Mesodermal cell (in vitro differentiated cells): ENCODE measurements around the gene KLHL14.
"Not testable (repeated sequence)": the region's sequence is repeated elsewhere in the genome, so short reads cannot be mapped to it uniquely, and the experiment has no call there.

Experiments
- H3K27ac ChIP-seq: 2 replicates; pipeline ENCODE4 v1.7.0; 2013; ENCODE audit warnings: mild to moderate bottlenecking, low read depth, low read length, moderate library complexity; ENCODE audit not compliant: severe bottlenecking
- H3K36me3 ChIP-seq: 2 replicates; pipeline ENCODE4 v1.7.1; 2013; ENCODE audit warnings: mild to moderate bottlenecking, low read length, moderate library complexity; ENCODE audit not compliant: control insufficient read depth, insufficient read depth
- H3K4me1 ChIP-seq: one replicate; pipeline ENCODE4 v1.7.1; 2013; ENCODE audit warnings: mild to moderate bottlenecking, low read length; ENCODE audit not compliant: insufficient read depth, control insufficient read depth, poor library complexity, severe bottlenecking
- H3K4me3 ChIP-seq: 2 replicates; pipeline ENCODE4 v1.7.0; 2013; ENCODE audit warnings: low read length, control low read depth, mild to moderate bottlenecking; ENCODE audit not compliant: insufficient read depth, poor library complexity, severe bottlenecking; ENCODE audit errors: extremely low read depth
- H3K9me3 ChIP-seq: 2 replicates; pipeline ENCODE4 v1.7.1; 2013; ENCODE audit warnings: mild to moderate bottlenecking, low read length, moderate library complexity; ENCODE audit not compliant: control insufficient read depth
- WGBS, 2 experiments: methylation state at CpG; one replicate each; pipeline ENCODE4 v1.1.5; 2013; ENCODE audit warnings: missing lambda C conversion rate in 2 of 2; ENCODE audit not compliant: insufficient coverage in 2 of 2; 5-methylcytosine and 5-hydroxymethylcytosine counted together

The KLHL14 gene

GRCh38 chr18:32637659-32638058, 135.2 kb downstream of the KLHL14 start:
- H3K9me3 ChIP-seq, H3K4me1 ChIP-seq, H3K27ac ChIP-seq, H3K36me3 ChIP-seq, H3K4me3 ChIP-seq: not testable (repeated sequence)
- WGBS, 2 experiments: no CpG with 5 or more reads among the region's 1 CpG

- no peaks in the 10 kb centered on the region for H3K36me3 ChIP-seq
- no peak overlapping the region for H3K27ac ChIP-seq
- 100% methylated on average over 1 of the region's 2 CpGs; no CpG with 5 or more reads in 1 of the 2 experiments for WGBS, 2 experiments
- H3K9me3 ChIP-seq: no peaks in the 10 kb centered on the region
- no peak overlapping the region for H3K4me3 ChIP-seq
- no peaks in the 10 kb centered on the region for H3K4me1 ChIP-seq
Measured at GRCh38 chr18:32637226-32637625, 135.6 kb downstream of the KLHL14 start.

GRCh38 chr18:32634876-32635431, 137.9 kb downstream of the KLHL14 start:
- no peaks in the 10 kb centered on the region for H3K4me1 ChIP-seq

GRCh38 chr18:32629981-32630700, 142.7 kb downstream of the KLHL14 start:
- 80 to 96% methylated on average over 6 to 8 of the region's 16 CpGs for WGBS, 2 experiments
- H3K36me3 ChIP-seq: no peaks in the 10 kb centered on the region
- no peak overlapping the region for H3K27ac ChIP-seq
- H3K4me3 ChIP-seq: no peak overlapping the region
- H3K9me3 ChIP-seq: no peaks in the 10 kb centered on the region
- H3K4me1 ChIP-seq: no peaks in the 10 kb centered on the region

More at GRCh38 chr18:32634876-32635431, 137.9 kb downstream of the KLHL14 start:
- no peak overlapping the region for H3K4me3 ChIP-seq
- H3K36me3 ChIP-seq: no peaks in the 10 kb centered on the region
- no peak overlapping the region for H3K27ac ChIP-seq
- no peaks in the 10 kb centered on the region for H3K9me3 ChIP-seq
- WGBS, 2 experiments: 90 to 91% methylated on average over 3 of the region's 5 CpGs

GRCh38 chr18:32629292-32629691, 143.5 kb downstream of the KLHL14 start:
- no peaks in the 10 kb centered on the region for H3K9me3 ChIP-seq
- WGBS, 2 experiments: 100% methylated on average over 2 of the region's 2 CpGs
- no peaks in the 10 kb centered on the region for H3K4me1 ChIP-seq
- no peaks in the 10 kb centered on the region for H3K36me3 ChIP-seq
- H3K4me3 ChIP-seq: no peak overlapping the region
- no peak overlapping the region for H3K27ac ChIP-seq

DNA sequence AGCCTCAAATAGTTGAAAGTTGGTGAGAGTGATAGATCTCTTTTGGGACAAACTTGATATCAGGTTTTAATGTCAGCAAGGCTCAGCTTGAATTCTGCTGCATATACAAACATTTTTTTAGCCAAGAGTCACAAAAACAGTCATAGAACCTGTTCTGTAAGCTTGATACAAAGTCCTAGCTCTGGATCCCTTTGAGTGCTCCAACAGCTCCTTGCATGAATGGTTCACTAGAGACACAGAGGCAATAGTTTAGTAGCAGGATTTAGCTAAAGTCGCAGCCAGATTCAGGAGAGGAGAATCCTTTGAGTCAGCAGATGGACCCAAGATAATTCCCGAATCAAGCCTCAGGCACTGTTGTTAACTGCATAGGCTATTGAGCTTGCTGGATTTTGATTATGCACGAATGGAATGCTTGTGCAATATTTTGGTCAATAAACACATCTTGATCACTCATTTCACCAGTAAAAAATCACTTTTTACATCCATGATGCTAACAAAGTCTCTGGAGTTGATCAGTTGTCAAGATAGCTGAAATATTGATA, 148.6 kb downstream of the KLHL14 start:
- WGBS, 2 experiments: 87 to 92% methylated on average over 2 of the region's 3 CpGs
- Histone ChIP-seq H3K4me3 (no peak overlapping the region), H3K27ac (no peak overlapping the region), H3K9me3 (peaks cover 4% of the 10 kb centered on the region), H3K4me1 (no peaks in the 10 kb centered on the region), H3K36me3 (no peaks in the 10 kb centered on the region)

DNA sequence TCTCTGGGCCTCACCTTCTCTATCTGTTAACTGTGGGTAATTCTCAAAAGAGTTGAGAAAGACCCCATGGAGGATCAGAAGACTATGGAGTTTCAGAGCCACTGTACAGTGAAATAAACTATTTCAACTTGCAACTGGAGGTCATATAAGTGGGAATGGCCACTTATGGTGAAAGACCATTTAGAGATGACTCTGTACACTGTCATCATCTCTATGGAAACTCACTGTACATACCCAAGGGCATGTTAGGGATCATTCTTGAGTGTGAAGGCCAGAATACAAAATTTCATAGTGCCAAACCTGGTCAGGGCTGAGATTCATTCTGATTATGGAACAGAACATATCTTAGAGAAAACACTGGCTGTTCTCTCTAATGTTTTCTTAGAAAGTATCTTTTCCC, 149.3 kb downstream of the KLHL14 start:
- Histone ChIP-seq H3K4me1 (no peaks in the 10 kb centered on the region), H3K9me3 (peaks cover 4% of the 10 kb centered on the region), H3K4me3 (no peak overlapping the region), H3K36me3 (no peaks in the 10 kb centered on the region), H3K27ac (no peak overlapping the region)
